Tibial nerve (tissue), 4 donors: Measurements from ENCODE around the gene PRH2.

Experiments used
- EP300 ChIP-seq, 2 donors: sonication (generic); formaldehyde crosslinking; IDR thresholded peaks; one replicate each; pipeline ENCODE4 v1.6.1; 2017; ENCODE audit warnings: antibody characterized with exemption in 2 of 2, mild to moderate bottlenecking in 1 of 2
- POLR2A ChIP-seq, 2 donors: fragments of 450-650 bp; IDR thresholded peaks; one replicate each; pipeline ENCODE4 v1.6.1; 2017; ENCODE audit warnings: antibody characterized with exemption in 2 of 2, mild to moderate bottlenecking in 2 of 2, moderate library complexity in 2 of 2
- TF ChIP-seq, protein P1 (sequence below), 5 experiments: fragments of 200-600 bp in 3 of 5; fragments of 450-650 bp in 2 of 5; sonication (generic) in 3 of 5; IDR thresholded peaks; one replicate each; pipeline ENCODE4 v1.5.1; 2016 to 2019; ENCODE audit warnings: antibody characterized with exemption in 5 of 5, mild to moderate bottlenecking in 3 of 5, moderate library complexity in 2 of 5

DNA sequence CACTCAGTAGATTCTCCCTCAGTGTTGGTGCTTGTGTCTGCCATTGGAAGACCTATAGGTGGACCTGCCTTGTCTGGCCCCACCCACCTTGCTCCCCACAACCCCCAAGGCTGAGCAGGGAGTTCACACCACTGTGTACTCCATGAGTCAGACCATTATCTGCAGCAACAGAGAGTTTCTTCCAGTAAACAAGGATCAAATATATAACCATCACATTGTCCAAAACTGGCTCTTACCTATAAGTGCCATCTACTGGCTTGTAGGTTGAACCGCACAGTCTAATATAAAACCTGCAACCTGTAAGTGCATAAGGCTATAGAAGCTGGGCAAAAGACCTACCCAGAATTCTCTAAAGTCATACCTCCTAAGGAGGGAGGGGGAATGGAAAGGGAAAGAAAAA is 27.6 kb upstream of the PRH2 start:
- TF ChIP-seq, protein P1, sequence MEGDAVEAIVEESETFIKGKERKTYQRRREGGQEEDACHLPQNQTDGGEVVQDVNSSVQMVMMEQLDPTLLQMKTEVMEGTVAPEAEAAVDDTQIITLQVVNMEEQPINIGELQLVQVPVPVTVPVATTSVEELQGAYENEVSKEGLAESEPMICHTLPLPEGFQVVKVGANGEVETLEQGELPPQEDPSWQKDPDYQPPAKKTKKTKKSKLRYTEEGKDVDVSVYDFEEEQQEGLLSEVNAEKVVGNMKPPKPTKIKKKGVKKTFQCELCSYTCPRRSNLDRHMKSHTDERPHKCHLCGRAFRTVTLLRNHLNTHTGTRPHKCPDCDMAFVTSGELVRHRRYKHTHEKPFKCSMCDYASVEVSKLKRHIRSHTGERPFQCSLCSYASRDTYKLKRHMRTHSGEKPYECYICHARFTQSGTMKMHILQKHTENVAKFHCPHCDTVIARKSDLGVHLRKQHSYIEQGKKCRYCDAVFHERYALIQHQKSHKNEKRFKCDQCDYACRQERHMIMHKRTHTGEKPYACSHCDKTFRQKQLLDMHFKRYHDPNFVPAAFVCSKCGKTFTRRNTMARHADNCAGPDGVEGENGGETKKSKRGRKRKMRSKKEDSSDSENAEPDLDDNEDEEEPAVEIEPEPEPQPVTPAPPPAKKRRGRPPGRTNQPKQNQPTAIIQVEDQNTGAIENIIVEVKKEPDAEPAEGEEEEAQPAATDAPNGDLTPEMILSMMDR (IDR thresholded peaks at IDR 0.05), result no peak
- TF ChIP-seq EP300 (IDR thresholded peaks at IDR 0.05) (no peak), POLR2A (IDR thresholded peaks at IDR 0.05) (no peak)
